Spleen (tissue), 11 donors: ENCODE results near the gene NHERF1. TPM values are rescaled to one million over a fixed set of nuclear protein-coding genes. Genes with fewer than 3 reads are reported as not detected.

Experiments
- DNase-seq: peaks from one replicate; pipeline ENCODE4 v3.0.0-alpha.2; 2020
- H3K27ac ChIP-seq, 8 donors: fragments of 200-600 bp; sonication (generic) in 7 of 8; 1 replicate in 4 of 8; 2 replicates in 4 of 8; pipeline versions ENCODE4 v1.5.0 to v1.8.0; 2016 to 2021; ENCODE audit warnings: inconsistent platforms in 4 of 8, mild to moderate bottlenecking in 4 of 8, moderate library complexity in 1 of 8
- H3K27me3 ChIP-seq, 7 donors: fragments of 200-600 bp; sonication (generic) in 6 of 7; replicated peaks in 1 of 7; 1 replicate in 4 of 7; 2 replicates in 3 of 7; pipeline versions ENCODE4 v1.5.0 to v1.8.0; 2016 to 2021; ENCODE audit warnings: inconsistent platforms in 3 of 7, mild to moderate bottlenecking in 1 of 7
- H3K36me3 ChIP-seq, 6 donors: fragments of 200-600 bp; sonication (generic) in 5 of 6; 1 replicate in 4 of 6; 2 replicates in 2 of 6; pipeline versions ENCODE4 v1.5.0 to v1.8.0; 2016 to 2021; ENCODE audit warnings: inconsistent platforms in 2 of 6
- H3K4me1 ChIP-seq, 6 donors: fragments of 200-600 bp; sonication (generic) in 5 of 6; 1 replicate in 3 of 6; 2 replicates in 3 of 6; pipeline versions ENCODE4 v1.5.0 to v1.8.0; 2016 to 2021; ENCODE audit warnings: inconsistent platforms in 3 of 6
- H3K4me3 ChIP-seq, 8 donors: fragments of 200-600 bp; sonication (generic) in 7 of 8; 1 replicate in 4 of 8; 2 replicates in 4 of 8; pipeline versions ENCODE4 v1.5.0 to v1.8.0; 2016 to 2021; ENCODE audit warnings: inconsistent platforms in 4 of 8, mild to moderate bottlenecking in 4 of 8, moderate library complexity in 2 of 8
- H3K9me3 ChIP-seq, 8 donors: fragments of 200-600 bp; sonication (generic) in 7 of 8; 1 replicate in 4 of 8; 2 replicates in 4 of 8; pipeline versions ENCODE4 v1.5.0 to v1.8.0; 2016 to 2021; ENCODE audit warnings: inconsistent platforms in 4 of 8
- POLR2A ChIP-seq, 3 donors: fragments of 450-650 bp; IDR thresholded peaks; one replicate each; pipeline ENCODE4 v1.5.1; 2017; ENCODE audit warnings: antibody characterized with exemption in 3 of 3, mild to moderate bottlenecking in 1 of 3
- POLR2AphosphoS5 ChIP-seq, 3 donors: sonication (generic); formaldehyde crosslinking; IDR thresholded peaks; one replicate each; pipeline ENCODE4 v1.5.1; 2017; ENCODE audit warnings: antibody characterized with exemption in 3 of 3
- WGBS, 5 donors: extraction: QIAGEN DNeasy Blood & Tissue Kit in 3 of 5; methylation state at CpG; one replicate each; pipeline versions ENCODE4 v1.1.5 to v1.1.7; 2013 to 2018; 5-methylcytosine and 5-hydroxymethylcytosine counted together
- intact Hi-C: fragments of 100-400 bp; cut with DNase I; formaldehyde crosslinking; loops from one replicate; pipeline ENCODE4 v1.15.0; 2023; ENCODE audit warnings: low total_unique reads
- polyA plus RNA-seq, 3 donors: library from polyadenylated mRNA; stranded (reverse); fragments of 200-250 nt; gene quantifications; one replicate each; pipeline ENCODE4 v1.2.1, GENCODE V29; 2013
- total RNA-seq, 7 donors: library from RNA; depleted of rRNA in 3 of 7; stranded (reverse); fragments of >200 nt in 3 of 7; fragmentation: NEBNext Ultra II Directional in 4 of 7; extraction: Animal tissue kit (Norgen Biotek cat#: 25700) in 4 of 7; gene quantifications; one replicate each; pipeline versions ENCODE4 v1.1.0 to v1.2.1, GENCODE V29; 2016 to 2021
- TF ChIP-seq, protein P1 (sequence below), 11 experiments: fragments of 200-600 bp in 7 of 11; fragments of 450-650 bp in 4 of 11; sonication (generic) in 4 of 11; IDR thresholded peaks in 8 of 11; conservative IDR thresholded peaks in 3 of 11; 1 replicate in 7 of 11; 2 replicates in 4 of 11; pipeline versions ENCODE4 v1.4.0 to v1.8.0; 2016 to 2021; ENCODE audit warnings: antibody characterized with exemption in 11 of 11, inconsistent platforms in 4 of 11, mild to moderate bottlenecking in 1 of 11
- donor health status: healthy with polysubstance abuse.
- donor health status: DM: no; HTN: no; CAD: no; lungs with moderate emphysema.
- donor health status: DM: no; HTN: no; CAD: no.
- donor health status: Bipolar disorder and iron deficiency.
- donor health status: healthy.
- donor health status: DM: no; HTN: no; CAD: no.
- donor health status: DM: yes; HTN: yes; CAD: no.

Gene NHERF1
- total and polyA plus RNA-seq, 10 donors: 28.7 to 85.6 (median 52.0) TPM

DNA sequence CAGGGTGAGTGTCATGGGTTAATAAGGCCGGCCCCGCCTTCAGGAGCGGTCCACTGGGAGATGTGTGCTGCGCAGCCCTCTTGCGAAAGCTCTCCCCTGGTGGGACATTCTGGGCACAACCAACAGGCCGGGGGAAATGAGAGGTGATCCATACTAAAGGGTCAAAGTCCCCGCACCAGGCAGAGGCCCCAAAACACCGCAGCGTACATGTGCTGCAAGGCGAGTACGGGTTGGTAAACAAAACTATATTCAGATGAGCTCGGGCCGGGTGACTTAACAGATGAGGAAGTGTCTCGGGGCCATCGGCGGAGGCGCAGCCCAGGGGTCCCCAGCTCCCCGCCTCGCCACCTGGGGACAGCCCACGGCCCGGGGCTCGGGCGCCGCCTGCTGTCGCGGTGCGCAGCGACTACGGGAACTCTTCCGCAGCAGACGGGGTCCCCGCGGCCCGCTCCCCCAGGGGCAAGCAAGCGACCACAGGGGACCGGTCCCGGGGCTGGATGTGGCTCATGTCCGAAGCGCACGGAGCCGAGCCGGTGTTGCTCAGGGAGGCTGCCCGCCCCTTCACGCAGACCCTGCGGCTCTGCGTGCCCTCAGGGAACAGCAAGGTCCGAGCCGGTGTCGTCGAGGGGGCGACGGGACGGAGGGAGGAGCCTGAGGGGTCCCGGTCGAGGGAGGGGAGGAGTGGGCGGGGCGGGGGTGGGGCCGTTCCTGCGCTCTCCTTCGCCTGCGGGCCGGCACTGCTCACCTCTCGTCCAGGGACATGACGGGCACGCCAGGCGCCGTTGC, 11.7 kb upstream of the NHERF1 start, which contains the start of gene RAB37:
Gene RAB37 (plus strand): TSS at position 744 of the 786 bp plus-strand sequence. CDS start 17 bp downstream, at position 761.
- peak within 1 kb of the TSS; percentile 37 to 86 (median 57) for H3K4me3 ChIP-seq
- H3K27ac ChIP-seq: peak within 1 kb of the TSS; percentile 66 to 94 (median 86)
- peak; percentile 95 for DNase-seq
- H3K9me3 ChIP-seq: no peaks in the 10 kb centered on the region
- peaks cover 0 to 39% (median 0%) of the 10 kb centered on the region in 7 donors for H3K27me3 ChIP-seq
- peaks cover 23 to 71% (median 62%) of the 10 kb centered on the region in 6 donors for H3K4me1 ChIP-seq
- 1 to 4% (median 2%) methylated on average over 17 to 67 of the region's 67 CpGs for WGBS, 5 donors
- TF ChIP-seq POLR2AphosphoS5 (IDR thresholded peaks at IDR 0.05) (peak; percentile 25 to 79 (median 65)), POLR2A (IDR thresholded peaks at IDR 0.05) (no peak)
- TF ChIP-seq, protein P1, sequence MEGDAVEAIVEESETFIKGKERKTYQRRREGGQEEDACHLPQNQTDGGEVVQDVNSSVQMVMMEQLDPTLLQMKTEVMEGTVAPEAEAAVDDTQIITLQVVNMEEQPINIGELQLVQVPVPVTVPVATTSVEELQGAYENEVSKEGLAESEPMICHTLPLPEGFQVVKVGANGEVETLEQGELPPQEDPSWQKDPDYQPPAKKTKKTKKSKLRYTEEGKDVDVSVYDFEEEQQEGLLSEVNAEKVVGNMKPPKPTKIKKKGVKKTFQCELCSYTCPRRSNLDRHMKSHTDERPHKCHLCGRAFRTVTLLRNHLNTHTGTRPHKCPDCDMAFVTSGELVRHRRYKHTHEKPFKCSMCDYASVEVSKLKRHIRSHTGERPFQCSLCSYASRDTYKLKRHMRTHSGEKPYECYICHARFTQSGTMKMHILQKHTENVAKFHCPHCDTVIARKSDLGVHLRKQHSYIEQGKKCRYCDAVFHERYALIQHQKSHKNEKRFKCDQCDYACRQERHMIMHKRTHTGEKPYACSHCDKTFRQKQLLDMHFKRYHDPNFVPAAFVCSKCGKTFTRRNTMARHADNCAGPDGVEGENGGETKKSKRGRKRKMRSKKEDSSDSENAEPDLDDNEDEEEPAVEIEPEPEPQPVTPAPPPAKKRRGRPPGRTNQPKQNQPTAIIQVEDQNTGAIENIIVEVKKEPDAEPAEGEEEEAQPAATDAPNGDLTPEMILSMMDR (IDR thresholded peaks at IDR 0.05 in 8 of 11, conservative IDR thresholded peaks at IDR 0.05 in 3 of 11): peak; percentile 14 to 74 (median 67)
- no peaks in the 10 kb centered on the region for H3K36me3 ChIP-seq
- intact Hi-C loops: no loop called here

DNA sequence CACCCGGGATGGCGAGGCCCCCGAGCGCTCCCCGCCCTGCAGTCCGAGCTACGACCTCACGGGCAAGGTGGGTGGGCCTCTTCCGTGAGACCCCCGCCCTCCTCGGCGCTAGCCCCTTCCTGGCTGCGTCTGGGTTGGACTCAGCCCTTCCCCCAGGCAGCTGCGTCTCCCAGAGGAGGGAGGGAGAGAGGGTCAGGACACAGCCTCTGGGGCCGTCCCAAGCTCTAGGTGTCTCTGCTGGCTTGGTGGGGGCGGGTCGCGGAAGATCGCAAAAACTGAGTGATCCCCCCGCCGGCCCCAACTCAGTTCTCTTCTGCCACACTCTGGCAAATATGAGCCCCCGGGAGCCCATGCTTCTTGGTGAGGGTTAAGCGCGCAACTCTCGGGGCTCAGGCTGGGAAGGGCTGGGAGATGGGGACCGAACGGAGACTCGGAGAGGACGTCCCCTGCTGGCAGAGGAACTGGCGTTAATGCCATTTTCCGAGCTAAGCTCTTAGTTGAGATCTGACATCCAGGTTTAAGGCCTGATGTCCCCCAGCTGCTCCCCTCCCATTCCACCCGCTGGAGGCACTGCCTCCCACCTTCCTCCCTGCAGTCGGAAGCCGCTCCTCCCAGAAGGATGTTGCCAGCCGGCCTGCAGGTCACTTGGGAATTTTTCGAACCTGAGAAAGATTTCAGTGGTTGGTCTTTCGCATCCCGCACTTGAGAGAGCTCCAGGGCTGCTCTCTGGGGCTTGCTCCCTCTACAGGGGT, 11.0 kb upstream of the NHERF1 start:
- Histone ChIP-seq H3K36me3 (no peaks in the 10 kb centered on the region), H3K9me3 (no peaks in the 10 kb centered on the region), H3K4me3 (peak overlapping the region; percentile 37 to 86 (median 57)), H3K27ac (peak overlapping the region; percentile 66 to 94 (median 86)), H3K27me3 (peaks cover 0 to 39% (median 0%) of the 10 kb centered on the region in 7 donors), H3K4me1 (peaks cover 31 to 75% (median 70%) of the 10 kb centered on the region in 6 donors)
- intact Hi-C loops: no loop called here
- DNase-seq: peak; percentile 88
- 0 to 3% (median 2%) methylated on average over 15 to 38 of the region's 38 CpGs for WGBS, 5 donors
- TF ChIP-seq POLR2A (IDR thresholded peaks at IDR 0.05) (no peak), POLR2AphosphoS5 (IDR thresholded peaks at IDR 0.05) (peak in 1 of 3 donors; percentile 5)
- TF ChIP-seq, protein P1 (IDR thresholded peaks at IDR 0.05 in 8 of 11, conservative IDR thresholded peaks at IDR 0.05 in 3 of 11): peak in 6 of 11 experiments; percentile 20 to 47 (median 39)

DNA sequence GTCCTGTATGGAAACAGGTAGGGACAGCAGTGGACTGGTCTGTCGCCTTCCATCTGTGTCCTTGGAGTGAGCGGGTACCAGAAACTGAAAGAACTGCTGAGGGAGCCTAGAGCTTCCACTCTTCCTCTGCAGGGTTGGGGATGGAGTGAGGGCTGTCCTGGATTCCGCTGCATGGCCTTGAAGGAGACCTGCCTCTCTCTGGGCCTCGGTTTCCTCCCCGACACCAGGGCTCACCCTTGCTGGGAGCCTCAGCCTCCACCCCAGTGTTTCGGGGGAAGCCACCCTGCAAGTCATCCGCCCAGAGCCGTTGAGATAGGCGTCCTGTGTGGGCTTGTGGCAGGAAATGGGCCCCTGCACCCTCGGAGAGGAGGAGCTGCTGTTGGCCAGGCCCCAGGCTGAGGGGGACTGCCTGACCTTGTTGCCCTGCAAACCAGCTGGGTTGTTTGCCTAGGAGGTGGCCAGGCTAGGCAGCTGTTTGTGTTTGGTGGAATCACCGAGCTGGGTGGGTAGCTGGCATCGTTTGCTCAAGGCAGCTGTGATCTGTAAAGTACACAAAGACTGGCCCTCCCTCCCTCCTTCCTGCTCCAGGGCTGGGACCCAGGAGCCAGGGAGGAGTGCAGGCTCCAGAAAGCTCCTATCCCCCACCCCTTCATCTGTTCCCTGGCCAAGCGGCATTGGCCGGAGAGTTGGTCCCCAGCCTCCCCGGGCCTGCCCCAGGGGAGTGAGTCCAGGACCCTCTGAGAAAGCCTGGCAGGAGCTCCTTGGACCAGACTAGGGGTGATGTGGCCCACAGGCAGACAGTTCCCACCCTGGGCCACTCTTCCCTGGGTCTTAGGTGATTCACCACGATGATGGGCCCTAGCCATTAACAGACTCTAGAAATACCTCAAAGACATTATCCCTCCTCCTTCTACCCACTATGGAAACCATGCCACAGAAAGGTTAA, 10.1 kb upstream of the NHERF1 start:
- Histone ChIP-seq H3K4me3 (peak overlapping the region; percentile 37 to 86 (median 57)), H3K4me1 (peaks cover 37 to 83% (median 78%) of the 10 kb centered on the region in 6 donors), H3K27me3 (peaks cover 0 to 39% (median 0%) of the 10 kb centered on the region in 7 donors), H3K36me3 (no peaks in the 10 kb centered on the region), H3K9me3 (no peaks in the 10 kb centered on the region), H3K27ac (peak overlapping the region; percentile 66 to 94 (median 86))
- 8 to 13% (median 10%) methylated on average over 13 to 16 of the region's 16 CpGs for WGBS, 5 donors
- intact Hi-C loops: no loop called here
- peak; percentile 95 for DNase-seq
- TF ChIP-seq POLR2A (IDR thresholded peaks at IDR 0.05): no peak
- TF ChIP-seq POLR2AphosphoS5 (IDR thresholded peaks at IDR 0.05): peak; percentile 90 to 91 (median 91)
- TF ChIP-seq, protein P1 (IDR thresholded peaks at IDR 0.05 in 8 of 11, conservative IDR thresholded peaks at IDR 0.05 in 3 of 11): no peak
